ENCODE results near the gene WBP4.

The WBP4 gene

GRCh38 chr13:41049480-41050440, 11.5 kb upstream of the WBP4 start:
- no peak for DNase-seq

GRCh38 chr13:41052441-41052840, 8.9 kb upstream of the WBP4 start:
- DNase-seq = no peak

- no peak for DNase-seq
Measured at GRCh38 chr13:41053384-41053826, 7.9 kb upstream of the WBP4 start.

GRCh38 chr13:41054212-41054877, 7.0 kb upstream of the WBP4 start:
- DNase-seq = peak; percentile 71

- peak; percentile 40 for DNase-seq
Measured at GRCh38 chr13:41054919-41055619, 6.2 kb upstream of the WBP4 start.

GRCh38 chr13:41056194-41056593, 5.1 kb upstream of the WBP4 start:
- DNase-seq = no peak

- DNase-seq = no peak
Measured at GRCh38 chr13:41056826-41057711, 4.2 kb upstream of the WBP4 start.

- DNase-seq = peak; percentile 17
Measured at GRCh38 chr13:41058295-41059070, 2.8 kb upstream of the WBP4 start.

GRCh38 chr13:41059456-41060081, 1.7 kb upstream of the WBP4 start:
- DNase-seq = peak; percentile 75

- DNase-seq = peak; percentile 98
Measured at GRCh38 chr13:41060082-41060723, 1.1 kb upstream of the WBP4 start.

GRCh38 chr13:41060724-41061074, 610 bp upstream of the WBP4 start:
- DNase-seq = peak; percentile 93

- DNase-seq = no peak
Measured at GRCh38 chr13:41061914-41062837, 867 bp downstream of the WBP4 start.

- DNase-seq = no peak
Measured at GRCh38 chr13:41064493-41064892, 3.2 kb downstream of the WBP4 start.

- peak; percentile 7 for DNase-seq
Measured at GRCh38 chr13:41065078-41065477, 3.8 kb downstream of the WBP4 start.

GRCh38 chr13:41074523-41074922, 13.2 kb downstream of the WBP4 start:
- no peak for DNase-seq

- DNase-seq = peak; percentile 73
Measured at GRCh38 chr13:41075034-41075433, 13.7 kb downstream of the WBP4 start.

- DNase-seq = no peak
Measured at GRCh38 chr13:41075485-41075884, 14.2 kb downstream of the WBP4 start.

- no peak for DNase-seq
Measured at GRCh38 chr13:41077475-41077874, 16.2 kb downstream of the WBP4 start.

- DNase-seq = no peak
Measured at GRCh38 chr13:41079725-41080124, 18.4 kb downstream of the WBP4 start.

Measured in NCI-H82 (cell line).